HG03135 (cell line): ENCODE measurements around the gene DNLZ.

Experiments used
- ATAC-seq: cut with Tn5 transposase; IDR thresholded peaks from one replicate; pipeline ENCODE4 v1.9.1; 2021; ENCODE audit warnings: mild to moderate bottlenecking, moderate library complexity; ENCODE audit not compliant: unreplicated experiment

The DNLZ gene

GRCh38 chr9:136345281-136346156 is 18.0 kb downstream of the DNLZ start:
- no peak for ATAC-seq

GRCh38 chr9:136344544-136345280 is 18.8 kb downstream of the DNLZ start:
- ATAC-seq = no peak

GRCh38 chr9:136343884-136344269 is 19.7 kb downstream of the DNLZ start:
- ATAC-seq = no peak

GRCh38 chr9:136343121-136343883 is 20.2 kb downstream of the DNLZ start:
- no peak for ATAC-seq

- no peak for ATAC-seq
These were observed 21.1 kb downstream of the DNLZ start for GRCh38 chr9:136342181-136343120.

- ATAC-seq = no peak
These were observed 21.8 kb downstream of the DNLZ start for GRCh38 chr9:136341769-136342168.

- ATAC-seq = no peak
These were observed 22.4 kb downstream of the DNLZ start for GRCh38 chr9:136341042-136341655.

- no peak for ATAC-seq
These were observed 23.0 kb downstream of the DNLZ start for GRCh38 chr9:136340356-136341041.

- ATAC-seq = no peak
These were observed 23.6 kb downstream of the DNLZ start for GRCh38 chr9:136339958-136340310.

- ATAC-seq = no peak
These were observed 24.2 kb downstream of the DNLZ start for GRCh38 chr9:136339173-136339957.

GRCh38 chr9:136338511-136338910 is 25.0 kb downstream of the DNLZ start:
- ATAC-seq = no peak

GRCh38 chr9:136337416-136338395 is 25.8 kb downstream of the DNLZ start:
- ATAC-seq = no peak

- no peak for ATAC-seq
These were observed 26.7 kb downstream of the DNLZ start for GRCh38 chr9:136336881-136337280.

- no peak for ATAC-seq
These were observed 27.2 kb downstream of the DNLZ start for GRCh38 chr9:136336156-136336870.

- ATAC-seq = no peak
These were observed 28.0 kb downstream of the DNLZ start for GRCh38 chr9:136335296-136336155.

GRCh38 chr9:136334541-136334940 is 29.0 kb downstream of the DNLZ start:
- ATAC-seq = no peak
